Neural progenitor cell (in vitro differentiated cells): ENCODE results near the gene DGKD. TPM values are rescaled to one million over a fixed set of nuclear protein-coding genes. Genes with fewer than 3 reads are reported as not detected.

Source experiments
- DNase-seq: peaks from one replicate; pipeline ENCODE4 v3.0.0-alpha.2; 2016; ENCODE audit warnings: low spot score
- H2AFZ ChIP-seq: fragments of 200-600 bp; sonication (generic); replicated peaks from 2 replicates; pipeline ENCODE4 v1.6.1; 2016; ENCODE audit warnings: antibody characterized with exemption
- H3F3A ChIP-seq: fragments of 200-600 bp; sonication (generic); 2 replicates; pipeline ENCODE4 v1.6.1; 2016; ENCODE audit warnings: antibody characterized with exemption, low read depth
- H3K27ac ChIP-seq: fragments of 200-600 bp; sonication (generic); 2 replicates; pipeline ENCODE4 v1.5.1; 2016; ENCODE audit warnings: mild to moderate bottlenecking
- H3K27me3 ChIP-seq: fragments of 200-600 bp; sonication (generic); 2 replicates; pipeline ENCODE4 v1.6.1; 2016; ENCODE audit warnings: mild to moderate bottlenecking, moderate library complexity
- H3K36me3 ChIP-seq: fragments of 200-600 bp; sonication (generic); 2 replicates; pipeline ENCODE4 v1.5.1; 2016
- H3K4me1 ChIP-seq: fragments of 200-600 bp; sonication (generic); 2 replicates; pipeline ENCODE4 v1.6.1; 2016; ENCODE audit warnings: mixed run types
- H3K4me2 ChIP-seq: fragments of 200-600 bp; sonication (generic); 2 replicates; pipeline ENCODE4 v1.6.1; 2016
- H3K4me3 ChIP-seq: fragments of 200-600 bp; sonication (generic); 2 replicates; pipeline ENCODE4 v1.5.1; 2016
- H3K79me2 ChIP-seq: fragments of 200-600 bp; sonication (generic); 2 replicates; pipeline ENCODE4 v1.6.1; 2016; ENCODE audit warnings: low read depth
- H3K9ac ChIP-seq: fragments of 200-600 bp; sonication (generic); 2 replicates; pipeline ENCODE4 v1.6.1; 2016
- H3K9me3 ChIP-seq: fragments of 200-600 bp; sonication (generic); 2 replicates; pipeline ENCODE4 v1.5.1; 2016; ENCODE audit warnings: low read depth
- H4K20me1 ChIP-seq: fragments of 200-600 bp; sonication (generic); 2 replicates; pipeline ENCODE4 v1.6.1; 2016; ENCODE audit warnings: low read depth
- H3K27ac Mint-ChIP-seq: 3 replicates; pipeline ENCODE4 v1.8.0; 2021; ENCODE audit warnings: mixed read lengths
- H3K27me3 Mint-ChIP-seq: 2 replicates; pipeline ENCODE4 v1.8.0; 2022; ENCODE audit warnings: low read depth, mild to moderate bottlenecking, inconsistent platforms, moderate library complexity, mixed read lengths; ENCODE audit not compliant: insufficient read depth
- H3K36me3 Mint-ChIP-seq: 3 replicates; pipeline ENCODE4 v1.8.0; 2021; ENCODE audit warnings: mixed read lengths
- H3K4me1 Mint-ChIP-seq: 3 replicates; pipeline ENCODE4 v1.8.0; 2021; ENCODE audit warnings: mixed read lengths
- H3K4me3 Mint-ChIP-seq: 3 replicates; pipeline ENCODE4 v1.8.0; 2021; ENCODE audit warnings: mild to moderate bottlenecking, moderate library complexity, mixed read lengths
- H3K9me3 Mint-ChIP-seq: 3 replicates; pipeline ENCODE4 v1.8.0; 2020; ENCODE audit warnings: mixed read lengths
- EZH2 ChIP-seq: fragments of 200-600 bp; sonication (generic); IDR thresholded peaks from 2 replicates; pipeline ENCODE4 v1.6.1; 2017; ENCODE audit warnings: antibody characterized with exemption, mild to moderate bottlenecking, moderate library complexity
- EZH2phosphoT487 ChIP-seq: fragments of 200-600 bp; sonication (generic); IDR thresholded peaks from 2 replicates; pipeline ENCODE4 v1.6.1; 2017; ENCODE audit warnings: antibody characterized with exemption
- total RNA-seq: library from RNA; depleted of rRNA; stranded (reverse); fragments of >200 nt; gene quantifications from 2 replicates; pipeline ENCODE4 v1.2.3, GENCODE V29; 2015; ENCODE audit warnings: low replicate concordance
- TF ChIP-seq, protein P1 (sequence below): fragments of 200-600 bp; sonication (generic); IDR thresholded peaks from 2 replicates; pipeline ENCODE4 v1.5.1; 2017; ENCODE audit warnings: antibody characterized with exemption, mild to moderate bottlenecking

Gene DGKD
- total RNA-seq, 1 donor from 2014 or later: 10.9 TPM

DNA sequence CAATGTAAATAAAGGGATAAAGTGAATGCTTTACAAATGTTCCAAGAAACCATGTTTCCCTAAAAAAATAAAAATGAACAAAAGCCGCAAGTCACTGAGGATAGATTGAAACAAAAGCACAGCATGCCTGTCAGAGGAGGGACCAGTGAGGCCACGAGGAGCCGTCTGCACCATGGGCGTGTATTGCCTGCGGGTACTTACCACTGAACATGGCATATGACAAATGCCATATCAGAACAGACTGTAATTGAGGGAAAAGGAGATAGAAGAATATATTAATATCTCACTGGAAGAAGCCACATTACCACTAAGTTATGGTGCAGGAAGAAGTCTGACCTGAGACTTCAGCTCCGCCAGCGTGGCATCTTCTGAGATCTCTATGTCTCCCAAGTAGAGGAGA lies 136.5 kb downstream of the DGKD start:
- H3K9me3 ChIP-seq: no peaks in the 10 kb centered on the region
- no peaks in the 10 kb centered on the region for H3K79me2 ChIP-seq
- H3K4me1 Mint-ChIP-seq: peaks cover 5% of the 10 kb centered on the region
- no peak for DNase-seq
- H3K9me3 Mint-ChIP-seq: no peaks in the 10 kb centered on the region
- H3F3A ChIP-seq: no peaks in the 10 kb centered on the region
- no peak overlapping the region for H3K27ac ChIP-seq
- H3K36me3 ChIP-seq: no peaks in the 10 kb centered on the region
- H3K4me2 ChIP-seq: no peak overlapping the region
- H3K36me3 Mint-ChIP-seq: peaks cover 4% of the 10 kb centered on the region
- no peak overlapping the region for H3K27ac Mint-ChIP-seq
- no peak overlapping the region for H3K9ac ChIP-seq
- H2AFZ ChIP-seq: no peak overlapping the region
- H3K27me3 Mint-ChIP-seq: no peaks in the 10 kb centered on the region
- no peaks in the 10 kb centered on the region for H4K20me1 ChIP-seq
- TF ChIP-seq EZH2: no peak
- TF ChIP-seq EZH2phosphoT487: no peak
- TF ChIP-seq, protein P1, sequence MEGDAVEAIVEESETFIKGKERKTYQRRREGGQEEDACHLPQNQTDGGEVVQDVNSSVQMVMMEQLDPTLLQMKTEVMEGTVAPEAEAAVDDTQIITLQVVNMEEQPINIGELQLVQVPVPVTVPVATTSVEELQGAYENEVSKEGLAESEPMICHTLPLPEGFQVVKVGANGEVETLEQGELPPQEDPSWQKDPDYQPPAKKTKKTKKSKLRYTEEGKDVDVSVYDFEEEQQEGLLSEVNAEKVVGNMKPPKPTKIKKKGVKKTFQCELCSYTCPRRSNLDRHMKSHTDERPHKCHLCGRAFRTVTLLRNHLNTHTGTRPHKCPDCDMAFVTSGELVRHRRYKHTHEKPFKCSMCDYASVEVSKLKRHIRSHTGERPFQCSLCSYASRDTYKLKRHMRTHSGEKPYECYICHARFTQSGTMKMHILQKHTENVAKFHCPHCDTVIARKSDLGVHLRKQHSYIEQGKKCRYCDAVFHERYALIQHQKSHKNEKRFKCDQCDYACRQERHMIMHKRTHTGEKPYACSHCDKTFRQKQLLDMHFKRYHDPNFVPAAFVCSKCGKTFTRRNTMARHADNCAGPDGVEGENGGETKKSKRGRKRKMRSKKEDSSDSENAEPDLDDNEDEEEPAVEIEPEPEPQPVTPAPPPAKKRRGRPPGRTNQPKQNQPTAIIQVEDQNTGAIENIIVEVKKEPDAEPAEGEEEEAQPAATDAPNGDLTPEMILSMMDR: no peak
- no peaks in the 10 kb centered on the region for H3K4me1 ChIP-seq
- H3K4me3 ChIP-seq: no peak overlapping the region
- H3K4me3 Mint-ChIP-seq: no peak overlapping the region
- no peaks in the 10 kb centered on the region for H3K27me3 ChIP-seq

DNA sequence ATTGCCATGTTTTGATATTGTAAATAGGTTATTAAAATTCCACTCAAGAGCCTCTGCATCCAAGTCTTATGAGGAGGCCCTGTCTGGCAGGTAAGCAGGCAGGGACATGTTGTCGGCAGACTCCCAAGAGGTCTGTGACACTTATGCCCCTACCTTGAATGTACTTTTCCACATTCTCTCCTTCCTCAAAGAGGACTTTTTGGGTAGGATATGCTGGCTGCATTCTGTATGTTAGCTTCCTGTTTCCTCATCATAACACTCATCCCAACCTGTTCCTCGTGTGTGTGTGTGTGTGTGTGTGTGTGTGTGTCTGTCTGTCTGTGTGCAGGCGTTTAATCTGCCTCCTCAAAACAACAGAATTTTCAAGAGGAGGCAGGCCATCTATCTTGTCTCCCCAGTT lies 137.0 kb downstream of the DGKD start:
- Histone ChIP-seq H3K4me1 (no peaks in the 10 kb centered on the region), H2AFZ (no peak overlapping the region), H3K9me3 (no peaks in the 10 kb centered on the region), H3K27ac (no peak overlapping the region), H3K79me2 (no peaks in the 10 kb centered on the region), H3K36me3 (no peaks in the 10 kb centered on the region), H3K4me2 (no peak overlapping the region), H3K27me3 (no peaks in the 10 kb centered on the region), H3K9ac (no peak overlapping the region), H3F3A (no peaks in the 10 kb centered on the region), H3K4me3 (no peak overlapping the region), H4K20me1 (no peaks in the 10 kb centered on the region)
- TF ChIP-seq EZH2: no peak
- H3K9me3 Mint-ChIP-seq: no peaks in the 10 kb centered on the region
- no peak overlapping the region for H3K4me3 Mint-ChIP-seq
- H3K4me1 Mint-ChIP-seq: peaks cover 4% of the 10 kb centered on the region
- peaks cover 4% of the 10 kb centered on the region for H3K36me3 Mint-ChIP-seq
- H3K27ac Mint-ChIP-seq: no peak overlapping the region
- H3K27me3 Mint-ChIP-seq: no peaks in the 10 kb centered on the region
- no peak for DNase-seq

DNA sequence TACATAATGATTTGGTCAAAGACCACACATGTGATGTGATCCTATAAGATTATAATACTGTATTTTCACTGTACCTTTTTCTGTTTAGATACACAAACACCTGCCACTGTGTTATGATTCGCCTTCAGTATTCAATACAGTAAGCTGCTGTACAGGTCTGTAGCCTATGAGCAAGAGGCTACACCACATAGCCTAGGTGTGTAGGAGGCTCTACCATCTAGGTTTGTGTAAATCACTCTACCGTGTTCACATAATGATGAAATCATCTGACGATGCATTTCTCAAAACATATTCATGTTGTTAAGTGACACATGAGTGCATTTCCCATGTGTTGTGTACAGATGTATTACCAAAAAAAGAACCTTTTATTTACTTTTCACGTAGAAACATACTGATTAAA lies 137.8 kb downstream of the DGKD start:
- Mint-ChIP-seq H3K4me1 (no peaks in the 10 kb centered on the region), H3K27me3 (no peaks in the 10 kb centered on the region), H3K9me3 (no peaks in the 10 kb centered on the region), H3K27ac (no peak overlapping the region), H3K36me3 (peaks cover 5% of the 10 kb centered on the region), H3K4me3 (no peak overlapping the region)
- H3K36me3 ChIP-seq: no peaks in the 10 kb centered on the region
- no peaks in the 10 kb centered on the region for H3F3A ChIP-seq
- no peak overlapping the region for H2AFZ ChIP-seq
- TF ChIP-seq, protein P1: no peak
- TF ChIP-seq EZH2phosphoT487 (no peak), EZH2 (no peak)
- H3K9me3 ChIP-seq: no peaks in the 10 kb centered on the region
- no peaks in the 10 kb centered on the region for H4K20me1 ChIP-seq
- H3K4me2 ChIP-seq: no peak overlapping the region
- no peak for DNase-seq
- no peaks in the 10 kb centered on the region for H3K4me1 ChIP-seq
- H3K4me3 ChIP-seq: no peak overlapping the region
- H3K9ac ChIP-seq: no peak overlapping the region
- no peaks in the 10 kb centered on the region for H3K79me2 ChIP-seq
- H3K27me3 ChIP-seq: no peaks in the 10 kb centered on the region
- no peak overlapping the region for H3K27ac ChIP-seq

- Histone ChIP-seq H3K27ac (no peak overlapping the region), H3K27me3 (no peaks in the 10 kb centered on the region), H3F3A (no peaks in the 10 kb centered on the region), H3K36me3 (no peaks in the 10 kb centered on the region), H3K4me1 (no peaks in the 10 kb centered on the region), H2AFZ (no peak overlapping the region), H3K9ac (no peak overlapping the region), H3K4me2 (no peak overlapping the region), H3K4me3 (no peak overlapping the region), H3K79me2 (no peaks in the 10 kb centered on the region), H4K20me1 (no peaks in the 10 kb centered on the region), H3K9me3 (no peaks in the 10 kb centered on the region)
- DNase-seq: no peak
- no peak for TF ChIP-seq EZH2
- TF ChIP-seq, protein P1: no peak
- H3K27ac Mint-ChIP-seq: no peak overlapping the region
- H3K4me1 Mint-ChIP-seq: no peaks in the 10 kb centered on the region
- H3K27me3 Mint-ChIP-seq: no peaks in the 10 kb centered on the region
- no peak overlapping the region for H3K4me3 Mint-ChIP-seq
- H3K9me3 Mint-ChIP-seq: no peaks in the 10 kb centered on the region
- peaks cover 7% of the 10 kb centered on the region for H3K36me3 Mint-ChIP-seq
These were observed 138.5 kb downstream of the DGKD start for GRCh38 chr2:233492751-233493150.
